Stomach smooth muscle (tissue), 2 donors: ENCODE data around the gene FRMD4B.

Experiments used
- H3K27ac ChIP-seq: one replicate; pipeline ENCODE4 v1.7.0; 2013; ENCODE audit warnings: mild to moderate bottlenecking, low read length, inconsistent platforms
- H3K27me3 ChIP-seq, 2 donors: one replicate each; pipeline ENCODE4 v1.7.0; 2013; ENCODE audit warnings: low read length in 2 of 2; ENCODE audit not compliant: insufficient read depth in 2 of 2, control insufficient read depth in 1 of 2
- H3K36me3 ChIP-seq, 2 donors: one replicate each; pipeline ENCODE4 v1.7.0; 2013; ENCODE audit warnings: low read length in 2 of 2; ENCODE audit not compliant: control insufficient read depth in 2 of 2, insufficient read depth in 2 of 2
- H3K4me1 ChIP-seq: one replicate; pipeline ENCODE4 v1.7.0; 2013; ENCODE audit warnings: low read length; ENCODE audit not compliant: control insufficient read depth, insufficient read depth
- H3K4me3 ChIP-seq, 2 donors: one replicate each; pipeline ENCODE4 v1.7.0; 2013; ENCODE audit warnings: low read length in 2 of 2
- H3K9ac ChIP-seq, 2 donors: one replicate each; pipeline ENCODE4 v1.7.0; 2013; ENCODE audit warnings: low read length in 2 of 2, mild to moderate bottlenecking in 1 of 2
- H3K9me3 ChIP-seq, 2 donors: one replicate each; pipeline ENCODE4 v1.7.0; 2013; ENCODE audit warnings: low read length in 2 of 2; ENCODE audit not compliant: control insufficient read depth in 2 of 2
- donor health status: healthy.
- donor health status: Pancreatic carcinoma.

Gene FRMD4B

DNA sequence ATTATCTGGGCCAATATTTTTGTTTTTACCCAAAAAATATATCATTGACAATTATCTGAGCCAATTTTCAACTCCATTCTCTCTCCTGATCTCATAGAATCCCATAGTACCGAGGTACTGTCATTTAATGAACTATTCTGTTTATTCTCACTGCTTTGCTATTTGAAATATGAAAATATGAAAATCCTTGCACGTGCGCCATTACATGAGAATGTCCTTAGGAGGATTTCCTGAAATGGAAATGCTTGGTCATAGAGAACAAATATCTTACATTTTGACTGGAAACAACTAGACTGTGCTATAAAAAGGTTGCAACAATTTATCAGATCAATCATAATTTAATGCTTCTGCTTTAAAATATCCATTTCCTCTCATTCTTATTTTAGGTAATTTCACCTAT lies 18.3 kb downstream of the FRMD4B start:
- Histone ChIP-seq H3K4me3 (no peak overlapping the region), H3K9me3 (no peaks in the 10 kb centered on the region), H3K9ac (no peak overlapping the region), H3K36me3 (no peaks in the 10 kb centered on the region), H3K27me3 (no peaks in the 10 kb centered on the region), H3K27ac (no peak overlapping the region), H3K4me1 (no peaks in the 10 kb centered on the region)

DNA sequence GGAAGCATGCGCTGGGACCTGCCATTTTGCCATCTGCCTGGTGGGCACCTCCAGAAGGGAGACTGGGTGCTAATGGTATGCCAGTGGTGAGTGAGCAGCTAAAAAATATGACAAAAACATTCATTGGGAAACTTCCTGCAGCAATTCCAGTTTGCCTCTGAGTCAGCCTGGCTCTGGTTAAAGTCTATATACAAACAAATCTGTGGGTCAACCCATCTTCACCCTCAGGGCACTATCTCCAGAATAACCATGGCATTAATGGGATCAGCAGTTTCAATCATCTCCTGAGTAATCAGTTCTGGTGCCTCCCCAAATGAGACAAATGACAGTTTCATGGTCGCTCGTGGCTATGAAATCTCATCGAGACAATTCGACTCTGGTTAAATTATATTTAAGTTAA lies 21.5 kb downstream of the FRMD4B start:
- Histone ChIP-seq H3K27ac (no peak overlapping the region), H3K9me3 (no peaks in the 10 kb centered on the region), H3K36me3 (no peaks in the 10 kb centered on the region), H3K4me1 (no peaks in the 10 kb centered on the region), H3K9ac (no peak overlapping the region), H3K27me3 (no peaks in the 10 kb centered on the region), H3K4me3 (no peak overlapping the region)

DNA sequence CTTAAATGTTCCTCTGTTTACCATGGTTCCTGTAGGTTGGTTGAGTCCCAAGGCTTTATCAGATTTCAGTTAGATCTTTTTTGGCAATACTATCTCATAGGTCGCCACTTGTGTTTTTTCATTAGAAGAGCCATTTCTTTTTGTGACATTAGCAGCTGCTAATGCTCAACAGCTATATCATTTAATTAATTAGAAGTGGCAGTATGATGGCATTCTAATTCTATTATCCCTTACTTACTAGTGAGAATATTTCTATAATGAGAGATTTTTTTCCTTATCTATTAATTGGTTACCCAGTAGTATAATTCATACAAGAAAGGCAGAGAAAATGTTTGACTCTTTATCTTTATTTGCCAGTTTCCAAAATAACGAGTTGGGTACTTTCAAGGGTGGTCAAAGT lies 25.2 kb downstream of the FRMD4B start:
- Histone ChIP-seq H3K36me3 (no peaks in the 10 kb centered on the region), H3K9ac (no peak overlapping the region), H3K4me3 (no peak overlapping the region), H3K27ac (no peak overlapping the region), H3K27me3 (no peaks in the 10 kb centered on the region), H3K9me3 (no peaks in the 10 kb centered on the region), H3K4me1 (no peaks in the 10 kb centered on the region)

DNA sequence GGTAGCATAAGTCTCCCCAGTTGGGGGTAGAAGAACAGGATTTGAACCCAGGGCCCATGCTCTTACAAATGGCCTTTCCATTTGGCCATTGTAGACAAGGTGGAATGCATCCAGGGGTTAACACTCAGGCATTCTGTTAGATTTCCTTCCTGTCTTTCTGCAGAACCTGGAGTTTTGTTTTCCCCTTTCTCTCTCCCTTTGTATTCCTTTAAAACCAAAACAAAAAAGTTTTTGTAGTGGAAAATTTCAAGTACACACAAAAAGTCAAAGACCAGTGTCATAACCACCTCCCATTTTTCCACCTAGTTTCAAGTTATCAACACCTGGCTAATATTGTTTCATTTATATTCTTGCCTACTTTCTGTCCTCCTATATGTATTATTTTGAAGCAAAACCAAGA lies 26.0 kb downstream of the FRMD4B start:
- no peaks in the 10 kb centered on the region for H3K9me3 ChIP-seq
- no peaks in the 10 kb centered on the region for H3K4me1 ChIP-seq
- no peak overlapping the region for H3K27ac ChIP-seq
- H3K4me3 ChIP-seq, result no peak overlapping the region
- no peaks in the 10 kb centered on the region for H3K36me3 ChIP-seq
- no peak overlapping the region for H3K9ac ChIP-seq
- H3K27me3 ChIP-seq, result no peaks in the 10 kb centered on the region

DNA sequence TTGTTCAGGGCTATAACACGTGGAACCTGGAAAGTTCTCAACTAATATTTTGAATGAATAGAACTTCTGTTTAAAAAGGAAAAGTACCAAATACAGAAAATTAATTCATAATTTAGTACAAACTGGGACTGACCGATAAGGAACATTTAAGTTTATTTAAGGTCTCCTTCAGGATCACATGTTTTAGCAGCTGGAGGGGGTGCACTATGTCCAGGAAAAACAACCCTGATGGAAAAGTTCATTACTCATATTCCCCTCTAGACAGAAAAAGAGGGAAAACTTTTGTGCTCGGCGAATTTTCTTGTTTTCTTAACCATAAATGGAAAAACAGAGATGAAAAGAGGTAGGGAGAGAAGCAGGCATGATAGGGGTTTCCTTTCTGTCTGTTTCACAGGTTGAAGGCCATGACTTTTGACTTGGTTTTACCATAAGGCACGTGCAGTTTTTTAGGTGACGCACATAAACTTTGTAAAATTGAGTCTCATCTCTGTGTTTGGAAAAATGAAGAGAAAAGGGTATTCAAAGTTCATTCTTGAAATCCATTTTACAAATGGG lies 26.5 kb downstream of the FRMD4B start:
- H3K9me3 ChIP-seq, result no peaks in the 10 kb centered on the region
- no peak overlapping the region for H3K9ac ChIP-seq
- no peaks in the 10 kb centered on the region for H3K27me3 ChIP-seq
- no peak overlapping the region for H3K4me3 ChIP-seq
- H3K4me1 ChIP-seq, result no peaks in the 10 kb centered on the region
- H3K36me3 ChIP-seq, result no peaks in the 10 kb centered on the region
- no peak overlapping the region for H3K27ac ChIP-seq

DNA sequence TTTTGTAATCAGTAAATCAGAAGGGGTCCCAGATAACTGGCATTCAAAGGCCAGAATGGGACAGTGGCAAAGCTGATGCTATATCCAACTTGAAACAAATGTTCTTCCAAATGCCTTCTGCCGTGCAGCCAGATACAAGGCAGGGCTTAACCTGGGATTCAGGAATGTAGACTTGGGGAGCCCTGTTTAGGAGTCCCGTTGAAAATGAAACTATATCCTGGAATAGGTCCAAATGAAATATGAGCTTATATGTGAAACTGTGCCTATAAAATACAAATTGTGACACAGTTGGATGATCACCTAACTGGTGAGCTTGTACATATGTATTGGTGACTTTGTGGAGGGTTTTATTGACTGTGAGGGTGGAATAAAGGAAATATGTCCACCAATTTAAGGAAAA lies 28.7 kb downstream of the FRMD4B start:
- Histone ChIP-seq H3K27ac (no peak overlapping the region), H3K4me1 (no peaks in the 10 kb centered on the region), H3K36me3 (no peaks in the 10 kb centered on the region), H3K4me3 (no peak overlapping the region), H3K9ac (no peak overlapping the region), H3K9me3 (no peaks in the 10 kb centered on the region), H3K27me3 (no peaks in the 10 kb centered on the region)

DNA sequence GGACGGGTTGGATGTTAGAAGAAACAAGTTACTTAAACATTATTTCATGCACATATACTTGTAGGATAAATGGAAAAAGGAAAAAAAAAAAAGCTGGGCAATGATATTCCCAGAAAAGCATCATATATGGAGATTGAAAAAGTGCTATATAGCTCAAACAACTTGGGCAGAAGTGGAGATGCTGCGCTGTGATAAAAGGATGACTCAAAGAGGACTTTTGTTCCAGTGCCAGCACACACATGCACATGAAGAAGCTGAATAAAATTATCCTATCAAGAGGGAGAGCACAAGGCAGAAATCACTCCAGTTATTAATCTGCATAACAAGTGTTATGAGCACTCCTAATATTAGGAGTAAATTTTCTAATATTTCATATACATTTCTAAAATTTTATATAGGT lies 30.9 kb downstream of the FRMD4B start:
- Histone ChIP-seq H3K27ac (no peak overlapping the region), H3K27me3 (no peaks in the 10 kb centered on the region), H3K4me3 (no peak overlapping the region), H3K9me3 (no peaks in the 10 kb centered on the region), H3K9ac (no peak overlapping the region), H3K36me3 (no peaks in the 10 kb centered on the region), H3K4me1 (no peaks in the 10 kb centered on the region)

DNA sequence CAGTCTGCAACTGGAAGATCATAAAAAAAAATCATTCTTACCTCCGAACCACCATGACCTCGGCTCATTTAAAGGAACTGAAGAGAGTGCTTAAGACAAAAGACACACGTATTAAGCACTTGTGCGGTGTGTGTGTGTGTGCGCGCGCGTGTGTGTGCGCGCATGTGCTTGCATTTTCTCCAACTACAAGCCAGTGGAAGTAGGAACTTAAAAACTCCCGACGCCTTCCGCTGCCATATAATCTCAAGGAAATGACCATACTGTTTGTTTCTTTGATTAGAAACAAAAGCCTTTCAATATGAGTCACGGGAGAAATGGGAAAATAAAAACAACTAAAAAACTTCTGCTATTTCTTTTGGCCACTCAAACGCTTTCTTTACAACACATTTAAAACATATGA lies 32.4 kb downstream of the FRMD4B start:
- Histone ChIP-seq H3K27me3 (no peaks in the 10 kb centered on the region), H3K36me3 (no peaks in the 10 kb centered on the region), H3K9ac (no peak overlapping the region), H3K27ac (no peak overlapping the region), H3K4me1 (no peaks in the 10 kb centered on the region), H3K4me3 (no peak overlapping the region), H3K9me3 (no peaks in the 10 kb centered on the region)

DNA sequence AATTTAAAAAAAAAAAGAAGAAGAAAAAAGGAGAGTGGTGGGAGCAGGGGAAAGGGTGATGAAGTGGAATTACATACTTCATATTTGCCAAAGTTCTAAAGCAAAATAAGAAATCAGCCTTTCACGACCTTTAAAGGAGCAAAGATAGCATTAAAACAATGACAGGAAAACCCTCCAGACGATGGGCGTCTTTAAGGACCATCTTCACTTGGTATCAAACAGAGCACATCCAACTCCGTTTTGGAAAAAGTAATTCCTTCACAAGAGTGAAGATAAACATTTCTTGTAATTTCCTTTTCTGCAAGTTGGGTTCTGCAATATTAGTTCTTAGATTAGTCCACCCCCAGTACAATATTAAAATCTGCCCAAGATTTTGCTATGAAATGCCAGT lies 32.8 kb downstream of the FRMD4B start:
- no peaks in the 10 kb centered on the region for H3K4me1 ChIP-seq
- H3K27ac ChIP-seq, result no peak overlapping the region
- no peak overlapping the region for H3K9ac ChIP-seq
- no peaks in the 10 kb centered on the region for H3K9me3 ChIP-seq
- H3K4me3 ChIP-seq, result no peak overlapping the region
- no peaks in the 10 kb centered on the region for H3K27me3 ChIP-seq
- no peaks in the 10 kb centered on the region for H3K36me3 ChIP-seq

DNA sequence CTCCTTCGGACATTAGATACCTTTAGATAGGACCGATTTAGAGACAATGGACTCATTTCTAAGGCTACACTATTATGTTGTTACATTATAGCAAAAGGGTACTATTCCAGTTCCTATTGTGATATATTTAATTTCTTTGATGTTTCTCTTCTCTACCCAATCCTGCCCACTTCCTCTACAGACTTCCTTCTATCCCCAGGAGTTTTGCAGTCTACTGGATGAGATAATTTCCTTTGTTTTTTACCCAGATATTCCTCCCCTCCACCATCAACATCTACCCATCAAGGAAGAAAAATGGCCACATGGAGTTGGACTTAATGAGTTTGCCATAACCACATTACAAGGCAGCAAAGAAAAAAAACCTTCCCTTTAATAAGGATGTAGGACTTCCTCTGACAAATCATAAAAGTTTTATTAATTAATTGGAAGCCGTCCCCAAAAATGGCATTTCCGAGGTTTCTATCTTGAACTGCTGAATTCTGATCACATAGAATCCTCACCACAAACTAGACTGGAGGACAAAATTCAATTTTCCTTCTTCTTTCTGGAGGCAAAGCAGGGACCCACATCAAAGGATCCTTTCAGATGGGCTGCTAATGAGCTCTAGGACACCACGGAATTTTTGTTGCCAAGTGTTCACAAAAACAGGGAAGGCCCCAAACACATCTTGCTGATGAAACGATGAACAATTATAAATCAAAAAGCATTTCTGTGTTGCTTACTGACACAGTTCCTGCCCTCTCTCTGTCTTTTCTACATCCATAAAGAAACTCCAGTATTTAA lies 33.4 kb downstream of the FRMD4B start:
- no peak overlapping the region for H3K27ac ChIP-seq
- H3K4me1 ChIP-seq, result no peaks in the 10 kb centered on the region
- H3K36me3 ChIP-seq, result no peaks in the 10 kb centered on the region
- no peaks in the 10 kb centered on the region for H3K9me3 ChIP-seq
- H3K27me3 ChIP-seq, result no peaks in the 10 kb centered on the region
- no peak overlapping the region for H3K9ac ChIP-seq
- no peak overlapping the region for H3K4me3 ChIP-seq

DNA sequence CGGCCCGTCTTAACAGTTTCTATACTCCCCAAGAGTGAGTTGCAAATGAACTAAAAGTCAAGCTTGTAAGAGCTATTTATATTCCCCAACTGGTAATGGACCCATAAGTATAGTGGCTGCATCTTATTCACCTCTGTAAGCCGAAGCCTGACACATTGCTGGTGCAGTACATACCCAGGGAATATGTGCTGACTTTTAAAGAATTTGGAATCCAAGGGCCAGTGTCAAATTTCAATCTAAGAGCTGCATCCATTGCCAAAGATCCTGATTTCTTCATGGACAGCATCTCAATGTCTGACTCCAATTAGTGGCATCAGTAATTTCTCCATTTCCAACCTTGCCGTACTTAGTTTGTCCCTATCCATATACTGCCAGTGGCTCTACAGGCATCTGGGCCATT lies 42.0 kb downstream of the FRMD4B start:
- H3K4me3 ChIP-seq, result no peak overlapping the region
- no peaks in the 10 kb centered on the region for H3K27me3 ChIP-seq
- no peak overlapping the region for H3K27ac ChIP-seq
- H3K4me1 ChIP-seq, result no peaks in the 10 kb centered on the region
- H3K9ac ChIP-seq, result no peak overlapping the region
- no peaks in the 10 kb centered on the region for H3K9me3 ChIP-seq
- H3K36me3 ChIP-seq, result no peaks in the 10 kb centered on the region
